ENCODE data around the gene PACRG.

DNA sequence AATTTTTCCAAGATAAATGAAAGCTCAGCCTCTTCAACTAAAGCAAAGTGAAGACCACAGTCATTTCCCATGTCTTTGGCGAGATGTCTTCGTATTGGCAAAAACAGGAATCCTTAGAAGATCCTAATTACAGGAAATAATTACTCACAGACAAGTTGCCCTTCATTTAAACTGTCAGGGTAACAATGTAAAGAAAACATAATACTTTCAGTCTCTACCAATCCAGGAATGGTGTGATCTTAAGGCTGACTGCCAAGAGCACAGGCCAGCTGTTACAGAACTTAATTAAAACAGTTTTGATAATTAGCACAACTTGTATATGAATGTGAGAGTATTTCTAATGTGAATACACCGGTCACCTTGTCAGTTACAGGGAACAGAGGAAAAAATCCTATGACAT lies 292.2 kb downstream of the PACRG start:
- TF ChIP-seq, protein P1, sequence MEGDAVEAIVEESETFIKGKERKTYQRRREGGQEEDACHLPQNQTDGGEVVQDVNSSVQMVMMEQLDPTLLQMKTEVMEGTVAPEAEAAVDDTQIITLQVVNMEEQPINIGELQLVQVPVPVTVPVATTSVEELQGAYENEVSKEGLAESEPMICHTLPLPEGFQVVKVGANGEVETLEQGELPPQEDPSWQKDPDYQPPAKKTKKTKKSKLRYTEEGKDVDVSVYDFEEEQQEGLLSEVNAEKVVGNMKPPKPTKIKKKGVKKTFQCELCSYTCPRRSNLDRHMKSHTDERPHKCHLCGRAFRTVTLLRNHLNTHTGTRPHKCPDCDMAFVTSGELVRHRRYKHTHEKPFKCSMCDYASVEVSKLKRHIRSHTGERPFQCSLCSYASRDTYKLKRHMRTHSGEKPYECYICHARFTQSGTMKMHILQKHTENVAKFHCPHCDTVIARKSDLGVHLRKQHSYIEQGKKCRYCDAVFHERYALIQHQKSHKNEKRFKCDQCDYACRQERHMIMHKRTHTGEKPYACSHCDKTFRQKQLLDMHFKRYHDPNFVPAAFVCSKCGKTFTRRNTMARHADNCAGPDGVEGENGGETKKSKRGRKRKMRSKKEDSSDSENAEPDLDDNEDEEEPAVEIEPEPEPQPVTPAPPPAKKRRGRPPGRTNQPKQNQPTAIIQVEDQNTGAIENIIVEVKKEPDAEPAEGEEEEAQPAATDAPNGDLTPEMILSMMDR (IDR thresholded peaks at IDR 0.05; ENCODE audit: poor library complexity, severe bottlenecking), result no peak
- no peak for TF ChIP-seq SMC3 (conservative IDR thresholded peaks at IDR 0.05; ENCODE audit: poor library complexity)
- no peak for TF ChIP-seq EZH2 (IDR thresholded peaks at IDR 0.05; ENCODE audit: borderline replicate concordance, insufficient read depth, low read length, poor library complexity, severe bottlenecking)
- no peak for TF ChIP-seq TAF1 (IDR thresholded peaks at IDR 0.05; ENCODE audit: low read depth)
- TF ChIP-seq, protein P2, sequence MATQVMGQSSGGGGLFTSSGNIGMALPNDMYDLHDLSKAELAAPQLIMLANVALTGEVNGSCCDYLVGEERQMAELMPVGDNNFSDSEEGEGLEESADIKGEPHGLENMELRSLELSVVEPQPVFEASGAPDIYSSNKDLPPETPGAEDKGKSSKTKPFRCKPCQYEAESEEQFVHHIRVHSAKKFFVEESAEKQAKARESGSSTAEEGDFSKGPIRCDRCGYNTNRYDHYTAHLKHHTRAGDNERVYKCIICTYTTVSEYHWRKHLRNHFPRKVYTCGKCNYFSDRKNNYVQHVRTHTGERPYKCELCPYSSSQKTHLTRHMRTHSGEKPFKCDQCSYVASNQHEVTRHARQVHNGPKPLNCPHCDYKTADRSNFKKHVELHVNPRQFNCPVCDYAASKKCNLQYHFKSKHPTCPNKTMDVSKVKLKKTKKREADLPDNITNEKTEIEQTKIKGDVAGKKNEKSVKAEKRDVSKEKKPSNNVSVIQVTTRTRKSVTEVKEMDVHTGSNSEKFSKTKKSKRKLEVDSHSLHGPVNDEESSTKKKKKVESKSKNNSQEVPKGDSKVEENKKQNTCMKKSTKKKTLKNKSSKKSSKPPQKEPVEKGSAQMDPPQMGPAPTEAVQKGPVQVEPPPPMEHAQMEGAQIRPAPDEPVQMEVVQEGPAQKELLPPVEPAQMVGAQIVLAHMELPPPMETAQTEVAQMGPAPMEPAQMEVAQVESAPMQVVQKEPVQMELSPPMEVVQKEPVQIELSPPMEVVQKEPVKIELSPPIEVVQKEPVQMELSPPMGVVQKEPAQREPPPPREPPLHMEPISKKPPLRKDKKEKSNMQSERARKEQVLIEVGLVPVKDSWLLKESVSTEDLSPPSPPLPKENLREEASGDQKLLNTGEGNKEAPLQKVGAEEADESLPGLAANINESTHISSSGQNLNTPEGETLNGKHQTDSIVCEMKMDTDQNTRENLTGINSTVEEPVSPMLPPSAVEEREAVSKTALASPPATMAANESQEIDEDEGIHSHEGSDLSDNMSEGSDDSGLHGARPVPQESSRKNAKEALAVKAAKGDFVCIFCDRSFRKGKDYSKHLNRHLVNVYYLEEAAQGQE (IDR thresholded peaks at IDR 0.05; ENCODE audit: borderline replicate concordance), result no peak
- TF ChIP-seq POLR2AphosphoS5 (IDR thresholded peaks at IDR 0.05), result no peak

All from neural cell (in vitro differentiated cells).